Renal pelvis (tissue), 4 donors: ENCODE data around the gene REPIN1. TPM values are rescaled to one million over a fixed set of nuclear protein-coding genes. Genes with fewer than 3 reads are reported as not detected.
"Not testable (repeated sequence)": the region's sequence is repeated elsewhere in the genome, so short reads cannot be mapped to it uniquely, and the experiment has no call there.

ENCODE experiments used
- DNase-seq: peaks from one replicate; pipeline ENCODE4 v3.0.0-alpha.2; 2013
- polyA plus RNA-seq, 3 donors: library from polyadenylated mRNA; unstranded; fragments of 120-200 nt; gene quantifications; one replicate each; pipeline ENCODE4 v1.2.1, GENCODE V29; 2013; ENCODE audit not compliant: insufficient read length in 3 of 3

The REPIN1 gene
- polyA plus RNA-seq, 3 donors, result 97.8 to 123 (median 119) TPM

- peak; percentile 79 for DNase-seq
These were observed 15.2 kb downstream of the REPIN1 start for GRCh38 chr7:150383710-150384397.

- DNase-seq, result no peak
These were observed 16.0 kb downstream of the REPIN1 start for GRCh38 chr7:150384406-150385301.

GRCh38 chr7:150385302-150385723 is 16.7 kb downstream of the REPIN1 start:
- no peak for DNase-seq

- not testable (repeated sequence) for DNase-seq
These were observed 17.3 kb downstream of the REPIN1 start for GRCh38 chr7:150385884-150386283.

- no peak for DNase-seq
These were observed 19.7 kb downstream of the REPIN1 start for GRCh38 chr7:150388306-150388705.

GRCh38 chr7:150388709-150389531 is 20.3 kb downstream of the REPIN1 start:
- no peak for DNase-seq

GRCh38 chr7:150389532-150389816 is 20.9 kb downstream of the REPIN1 start:
- DNase-seq, result no peak

- no peak for DNase-seq
These were observed 21.6 kb downstream of the REPIN1 start for GRCh38 chr7:150390205-150390604.

- no peak for DNase-seq
These were observed 24.7 kb downstream of the REPIN1 start for GRCh38 chr7:150393325-150393724.

- no peak for DNase-seq
These were observed 27.8 kb downstream of the REPIN1 start for GRCh38 chr7:150396426-150396825.

GRCh38 chr7:150396851-150397260 is 28.2 kb downstream of the REPIN1 start:
- DNase-seq, result no peak

GRCh38 chr7:150397346-150398107 is 28.9 kb downstream of the REPIN1 start:
- no peak for DNase-seq

GRCh38 chr7:150398108-150398964 is 29.7 kb downstream of the REPIN1 start:
- no peak for DNase-seq

- no peak for DNase-seq
These were observed 30.3 kb downstream of the REPIN1 start for GRCh38 chr7:150398965-150399320.

- no peak for DNase-seq
These were observed 30.9 kb downstream of the REPIN1 start for GRCh38 chr7:150399421-150400007.

- DNase-seq, result no peak
These were observed 31.6 kb downstream of the REPIN1 start for GRCh38 chr7:150400008-150400787.

- no peak for DNase-seq
These were observed 32.3 kb downstream of the REPIN1 start for GRCh38 chr7:150400788-150401423.

- no peak for DNase-seq
These were observed 32.8 kb downstream of the REPIN1 start for GRCh38 chr7:150401424-150401790.
